Progenitor cell of endocrine pancreas (in vitro differentiated cells): ENCODE data around the gene GPC3. TPM values are rescaled to one million over a fixed set of nuclear protein-coding genes. Genes with fewer than 3 reads are reported as not detected.

ENCODE experiments used
- DNase-seq: peaks from one replicate; pipeline ENCODE4 v3.0.0; 2021; ENCODE audit warnings: low spot score; ENCODE audit not compliant: unreplicated experiment
- H3K27ac Mint-ChIP-seq: 2 replicates; pipeline ENCODE4 v1.8.0; 2021; ENCODE audit warnings: mild to moderate bottlenecking, moderate library complexity, mixed read lengths
- H3K27me3 Mint-ChIP-seq: 2 replicates; pipeline ENCODE4 v1.8.0; 2021; ENCODE audit warnings: mixed read lengths
- H3K36me3 Mint-ChIP-seq: 2 replicates; pipeline ENCODE4 v1.8.0; 2022; ENCODE audit warnings: mixed read lengths; ENCODE audit not compliant: insufficient read depth
- H3K4me1 Mint-ChIP-seq: 2 replicates; pipeline ENCODE4 v1.8.0; 2021; ENCODE audit warnings: low read depth, mixed read lengths
- H3K4me3 Mint-ChIP-seq: 2 replicates; pipeline ENCODE4 v1.8.0; 2021; ENCODE audit warnings: low read depth, mild to moderate bottlenecking, moderate library complexity, mixed read lengths
- H3K9me3 Mint-ChIP-seq: 2 replicates; pipeline ENCODE4 v1.8.0; 2021; ENCODE audit warnings: low read depth, mixed read lengths
- total RNA-seq: library from RNA; stranded (reverse); gene quantifications from 2 replicates; pipeline ENCODE4 v1.2.1, GENCODE V29; 2021
- TF ChIP-seq, protein P1 (sequence below): fragments of 200-600 bp; sonication (generic); IDR thresholded peaks from one replicate; pipeline ENCODE4 v1.5.0; 2021; ENCODE audit warnings: antibody characterized with exemption, mild to moderate bottlenecking; ENCODE audit not compliant: unreplicated experiment

GPC3 gene
- total RNA-seq, 1 donor from 2014 or later: 197 TPM

GRCh38 chrX:133706890-133707289 lies 278.5 kb downstream of the GPC3 start:
- no peaks in the 10 kb centered on the region for H3K27me3 Mint-ChIP-seq
- H3K4me1 Mint-ChIP-seq: peaks cover 26% of the 10 kb centered on the region
- no peak overlapping the region for H3K27ac Mint-ChIP-seq
- TF ChIP-seq, protein P1, sequence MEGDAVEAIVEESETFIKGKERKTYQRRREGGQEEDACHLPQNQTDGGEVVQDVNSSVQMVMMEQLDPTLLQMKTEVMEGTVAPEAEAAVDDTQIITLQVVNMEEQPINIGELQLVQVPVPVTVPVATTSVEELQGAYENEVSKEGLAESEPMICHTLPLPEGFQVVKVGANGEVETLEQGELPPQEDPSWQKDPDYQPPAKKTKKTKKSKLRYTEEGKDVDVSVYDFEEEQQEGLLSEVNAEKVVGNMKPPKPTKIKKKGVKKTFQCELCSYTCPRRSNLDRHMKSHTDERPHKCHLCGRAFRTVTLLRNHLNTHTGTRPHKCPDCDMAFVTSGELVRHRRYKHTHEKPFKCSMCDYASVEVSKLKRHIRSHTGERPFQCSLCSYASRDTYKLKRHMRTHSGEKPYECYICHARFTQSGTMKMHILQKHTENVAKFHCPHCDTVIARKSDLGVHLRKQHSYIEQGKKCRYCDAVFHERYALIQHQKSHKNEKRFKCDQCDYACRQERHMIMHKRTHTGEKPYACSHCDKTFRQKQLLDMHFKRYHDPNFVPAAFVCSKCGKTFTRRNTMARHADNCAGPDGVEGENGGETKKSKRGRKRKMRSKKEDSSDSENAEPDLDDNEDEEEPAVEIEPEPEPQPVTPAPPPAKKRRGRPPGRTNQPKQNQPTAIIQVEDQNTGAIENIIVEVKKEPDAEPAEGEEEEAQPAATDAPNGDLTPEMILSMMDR: no peak
- H3K4me3 Mint-ChIP-seq: no peak overlapping the region
- no peak for DNase-seq
- no peaks in the 10 kb centered on the region for H3K9me3 Mint-ChIP-seq
- H3K36me3 Mint-ChIP-seq: no peaks in the 10 kb centered on the region

GRCh38 chrX:133702230-133702629 lies 283.2 kb downstream of the GPC3 start:
- H3K27ac Mint-ChIP-seq: no peak overlapping the region
- no peaks in the 10 kb centered on the region for H3K9me3 Mint-ChIP-seq
- DNase-seq: no peak
- TF ChIP-seq, protein P1: no peak
- H3K27me3 Mint-ChIP-seq: no peaks in the 10 kb centered on the region
- H3K4me3 Mint-ChIP-seq: no peak overlapping the region
- H3K36me3 Mint-ChIP-seq: no peaks in the 10 kb centered on the region
- peaks cover 27% of the 10 kb centered on the region for H3K4me1 Mint-ChIP-seq

DNA sequence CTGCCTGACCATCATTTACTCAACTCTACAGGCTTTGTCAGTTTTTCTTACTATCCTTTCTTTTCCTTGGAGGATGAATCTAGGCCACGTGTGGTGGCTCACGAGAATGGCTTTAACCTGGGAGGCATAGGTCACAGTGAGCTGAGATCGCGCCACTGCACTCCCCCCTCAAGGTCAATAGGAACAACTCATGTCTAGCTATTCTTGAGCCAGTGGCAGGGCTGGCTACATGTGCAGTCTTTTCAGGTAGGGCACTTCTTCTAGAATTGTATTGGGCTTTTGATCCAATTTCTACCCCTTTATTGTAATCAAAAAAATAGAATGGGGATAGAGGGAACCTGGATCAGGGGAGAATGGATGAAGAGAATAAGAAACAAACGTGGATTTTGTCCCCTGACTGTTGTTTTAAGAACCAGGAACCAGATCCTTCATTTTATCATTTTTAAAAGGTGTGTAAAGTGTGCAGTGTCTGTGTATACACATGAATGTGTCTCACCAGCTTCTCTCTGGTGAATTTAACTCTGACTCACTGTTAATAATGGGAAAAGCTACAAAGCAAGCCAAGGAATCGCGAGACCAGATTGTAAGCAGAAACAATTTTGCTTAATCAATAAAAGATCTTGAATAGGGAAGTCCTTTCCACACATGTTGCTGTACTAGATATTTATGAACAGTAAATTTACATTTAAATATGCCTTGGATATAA lies 286.2 kb downstream of the GPC3 start:
- no peak for DNase-seq
- no peak overlapping the region for H3K4me3 Mint-ChIP-seq
- peaks cover 27% of the 10 kb centered on the region for H3K4me1 Mint-ChIP-seq

GRCh38 chrX:133698298-133698697 lies 287.1 kb downstream of the GPC3 start:
- Mint-ChIP-seq H3K9me3 (no peaks in the 10 kb centered on the region), H3K4me1 (peaks cover 27% of the 10 kb centered on the region), H3K27ac (peak overlapping the region; percentile 38), H3K27me3 (no peaks in the 10 kb centered on the region), H3K36me3 (peaks cover 2% of the 10 kb centered on the region), H3K4me3 (no peak overlapping the region)
- no peak for DNase-seq
- TF ChIP-seq, protein P1: no peak

More for the DNA sequence above, 286.2 kb downstream of the GPC3 start:
- TF ChIP-seq, protein P1: no peak
- peak overlapping the region; percentile 70 for H3K27ac Mint-ChIP-seq
- H3K9me3 Mint-ChIP-seq: no peaks in the 10 kb centered on the region
- peaks cover 2% of the 10 kb centered on the region for H3K36me3 Mint-ChIP-seq
- H3K27me3 Mint-ChIP-seq: no peaks in the 10 kb centered on the region

DNA sequence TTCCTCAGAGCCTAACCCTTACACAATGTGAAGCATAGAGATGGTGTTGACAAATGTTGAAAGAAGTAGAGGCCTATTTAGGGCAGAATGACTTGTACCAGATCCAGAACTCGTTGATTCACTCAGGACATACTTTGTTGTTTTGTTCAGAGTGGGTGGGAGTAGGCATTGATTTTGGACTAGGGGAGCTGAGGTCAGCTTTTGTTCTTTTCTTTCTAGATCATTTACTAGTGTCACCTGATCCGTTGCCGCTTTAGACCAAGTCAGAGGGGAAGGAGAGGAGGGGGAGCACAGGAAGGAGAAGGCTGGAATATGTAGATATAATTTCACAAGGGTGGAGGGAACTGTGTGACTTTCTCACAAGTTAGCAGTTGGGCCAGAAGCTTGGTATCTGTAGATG lies 287.7 kb downstream of the GPC3 start:
- no peak for DNase-seq
- Mint-ChIP-seq H3K27ac (peak overlapping the region; percentile 38), H3K27me3 (no peaks in the 10 kb centered on the region), H3K36me3 (peaks cover 2% of the 10 kb centered on the region), H3K9me3 (no peaks in the 10 kb centered on the region), H3K4me1 (peaks cover 28% of the 10 kb centered on the region), H3K4me3 (no peak overlapping the region)
- TF ChIP-seq, protein P1: no peak
